ENCODE results near the gene PRRX2. TPM values are rescaled to one million over a fixed set of nuclear protein-coding genes. Genes with fewer than 3 reads are reported as not detected.

The PRRX2 gene
- total RNA-seq, 1 donor from 2014 or later = 10.1 TPM

GRCh38 chr9:129674229-129674628, 8.8 kb downstream of the PRRX2 start:
- H3K9me3 Mint-ChIP-seq = no peaks in the 10 kb centered on the region
- H3K27me3 Mint-ChIP-seq (ENCODE audit: low read depth) = peaks cover 35% of the 10 kb centered on the region
- H3K4me1 Mint-ChIP-seq = peaks cover 13% of the 10 kb centered on the region
- no peak overlapping the region for H3K27ac Mint-ChIP-seq
- DNase-seq (ENCODE audit: low spot score in 2 of 2, unreplicated experiment in 2 of 2) = no peak
- TF ChIP-seq CTCF (IDR thresholded peaks at IDR 0.05; ENCODE audit: unreplicated experiment) = no peak
- H3K4me3 Mint-ChIP-seq = no peak overlapping the region
- H3K36me3 Mint-ChIP-seq = no peaks in the 10 kb centered on the region

DNA sequence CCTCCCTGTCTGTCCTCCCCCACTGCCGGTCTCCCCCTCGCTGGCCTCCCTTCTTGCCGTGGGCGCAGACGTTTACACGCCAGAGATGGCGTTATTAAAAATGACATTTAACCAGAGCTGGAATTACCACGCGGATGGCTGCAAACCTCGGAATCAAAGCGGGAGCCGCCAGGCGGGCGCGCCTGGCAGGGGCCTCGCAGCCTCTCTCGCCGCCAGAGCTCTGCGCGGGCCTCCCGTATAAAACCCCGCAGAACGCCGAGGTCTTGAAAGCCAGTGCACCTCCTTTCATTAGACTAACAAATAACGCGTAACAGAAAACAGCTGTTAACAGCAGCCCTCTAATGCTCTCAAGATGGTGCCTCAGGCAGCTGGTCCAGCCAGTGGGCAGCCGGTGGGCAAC, 10.2 kb downstream of the PRRX2 start:
- Mint-ChIP-seq H3K27me3 (ENCODE audit: low read depth) (peaks cover 27% of the 10 kb centered on the region), H3K4me3 (no peak overlapping the region), H3K9me3 (no peaks in the 10 kb centered on the region), H3K36me3 (no peaks in the 10 kb centered on the region), H3K4me1 (peaks cover 14% of the 10 kb centered on the region), H3K27ac (no peak overlapping the region)
- TF ChIP-seq CTCF (IDR thresholded peaks at IDR 0.05; ENCODE audit: unreplicated experiment) = no peak
- DNase-seq (ENCODE audit: low spot score in 2 of 2, unreplicated experiment in 2 of 2) = no peak

DNA sequence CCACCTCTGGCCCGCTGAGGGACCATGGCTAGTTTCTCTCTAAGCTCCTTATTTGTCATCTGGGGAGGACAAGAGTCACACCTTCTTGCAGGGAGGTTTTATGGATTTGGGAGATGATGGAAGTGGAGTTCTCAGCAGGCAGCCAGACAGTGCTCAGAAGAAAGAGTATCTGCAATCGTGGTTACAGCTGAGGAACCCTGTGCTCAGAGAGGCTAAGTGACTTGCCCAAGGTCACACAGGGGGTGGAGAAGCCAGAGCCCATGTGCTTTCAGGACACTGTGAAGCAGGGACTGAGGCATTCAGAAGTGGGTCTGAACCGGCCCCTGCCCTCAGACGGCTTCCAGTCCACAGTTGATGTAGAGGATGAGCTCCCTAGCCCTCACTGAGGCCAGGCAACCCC, 10.8 kb downstream of the PRRX2 start:
- no peak overlapping the region for H3K4me3 Mint-ChIP-seq
- H3K27me3 Mint-ChIP-seq (ENCODE audit: low read depth) = peaks cover 24% of the 10 kb centered on the region
- no peak for TF ChIP-seq CTCF (IDR thresholded peaks at IDR 0.05; ENCODE audit: unreplicated experiment)
- DNase-seq (ENCODE audit: low spot score in 2 of 2, unreplicated experiment in 2 of 2) = no peak
- H3K36me3 Mint-ChIP-seq = no peaks in the 10 kb centered on the region
- H3K9me3 Mint-ChIP-seq = no peaks in the 10 kb centered on the region
- H3K4me1 Mint-ChIP-seq = peaks cover 15% of the 10 kb centered on the region
- no peak overlapping the region for H3K27ac Mint-ChIP-seq

GRCh38 chr9:129676975-129677374, 11.5 kb downstream of the PRRX2 start:
- H3K27me3 Mint-ChIP-seq (ENCODE audit: low read depth) = peaks cover 24% of the 10 kb centered on the region
- peaks cover 15% of the 10 kb centered on the region for H3K4me1 Mint-ChIP-seq

GRCh38 chr9:129677456-129677855, 12.0 kb downstream of the PRRX2 start:
- TF ChIP-seq CTCF (IDR thresholded peaks at IDR 0.05; ENCODE audit: unreplicated experiment) = no peak
- no peak for DNase-seq (ENCODE audit: low spot score in 2 of 2, unreplicated experiment in 2 of 2)
- Mint-ChIP-seq H3K4me1 (peaks cover 15% of the 10 kb centered on the region), H3K27me3 (ENCODE audit: low read depth) (peaks cover 26% of the 10 kb centered on the region), H3K9me3 (no peaks in the 10 kb centered on the region), H3K27ac (peak overlapping the region; percentile 60), H3K4me3 (no peak overlapping the region), H3K36me3 (no peaks in the 10 kb centered on the region)

More at GRCh38 chr9:129676975-129677374, 11.5 kb downstream of the PRRX2 start:
- DNase-seq (ENCODE audit: low spot score in 2 of 2, unreplicated experiment in 2 of 2) = no peak
- H3K27ac Mint-ChIP-seq = no peak overlapping the region
- no peak overlapping the region for H3K4me3 Mint-ChIP-seq
- H3K9me3 Mint-ChIP-seq = no peaks in the 10 kb centered on the region
- TF ChIP-seq CTCF (IDR thresholded peaks at IDR 0.05; ENCODE audit: unreplicated experiment) = no peak
- no peaks in the 10 kb centered on the region for H3K36me3 Mint-ChIP-seq

DNA sequence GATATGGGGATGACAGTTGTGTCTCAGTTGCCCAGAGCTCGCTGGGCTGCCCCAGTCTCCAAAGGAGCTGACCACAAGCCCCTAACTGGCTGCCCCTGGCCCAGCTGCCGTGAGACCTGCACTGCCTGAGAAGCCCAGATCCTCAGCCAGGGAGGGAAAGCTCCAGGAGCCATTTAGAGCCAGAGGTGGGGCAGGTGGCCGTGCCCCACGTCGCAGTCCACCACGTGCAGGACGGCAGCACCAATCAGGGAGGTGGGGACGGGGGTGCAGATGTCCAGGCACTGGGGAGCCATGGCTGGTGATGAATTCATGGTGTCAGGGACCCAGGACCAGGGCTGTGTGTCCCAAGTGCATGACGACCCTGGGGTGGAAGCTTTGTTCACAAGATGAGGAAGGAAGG, 13.4 kb downstream of the PRRX2 start:
- no peak for DNase-seq (ENCODE audit: low spot score in 2 of 2, unreplicated experiment in 2 of 2)
- TF ChIP-seq CTCF (IDR thresholded peaks at IDR 0.05; ENCODE audit: unreplicated experiment) = no peak
- Mint-ChIP-seq H3K4me1 (peaks cover 15% of the 10 kb centered on the region), H3K36me3 (no peaks in the 10 kb centered on the region), H3K4me3 (no peak overlapping the region), H3K27ac (no peak overlapping the region), H3K9me3 (no peaks in the 10 kb centered on the region), H3K27me3 (ENCODE audit: low read depth) (peaks cover 20% of the 10 kb centered on the region)
